K562 (cell line): Measurements from ENCODE around the gene TMEM178A. TPM values are rescaled to one million over a fixed set of nuclear protein-coding genes. Genes with fewer than 3 reads are reported as not detected.

Experiments
- ATAC-seq: fragments of 200-7000 bp; cut with Tn5 transposase; 3 replicates; pipeline ENCODE4 v1.9.1; 2020; ENCODE audit warnings: moderate library complexity
- BruUV-seq: library from RNA; stranded (reverse); fragments of 400-500 nt; replicated peaks from 2 replicates; lab custom pipeline; 2021; lab: Mats Ljungman, UMichigan
- CTCF ChIA-PET: fragments of 300-600 bp; formaldehyde crosslinking; extraction: SDS; loops from one replicate; lab custom pipeline; 2021; ENCODE audit warnings: low intra/inter-chr PET ratio; lab: Yijun Ruan, JAX
- POLR2A ChIA-PET: fragments of 300-600, 350-650 bp; sonication (Branson Sonifier 250); formaldehyde crosslinking; extraction: SDS; loops from one replicate; lab custom pipeline; 2021; ENCODE audit warnings: antibody characterized with exemption, inconsistent platforms; lab: Yijun Ruan, JAX
- DNase-seq, 4 experiments: peaks; one replicate each; pipeline versions ENCODE4 v3.0.0 to v3.0.0-alpha.2; 2011 to 2018; ENCODE audit warnings: low spot score in 3 of 4, mixed read lengths in 3 of 4; ENCODE audit errors: extremely low read depth in 1 of 4
- FAIRE-seq: peaks from 2 replicates; lab custom pipeline; 2011; peaks lifted over from hg19 to GRCh38; lab: Jason Lieb, UNC
- H2AFZ ChIP-seq: 2 replicates; pipeline ENCODE4 v1.6.0; 2011; ENCODE audit warnings: low read depth, low read length, control low read depth, inconsistent platforms
- H3K27ac ChIP-seq: fragments of 200-600 bp; 3 replicates; pipeline ENCODE4 v1.8.0; 2011; ENCODE audit warnings: low read depth, mild to moderate bottlenecking, control low read depth, inconsistent platforms, low read length, moderate library complexity, mixed read lengths; ENCODE audit errors: extremely low read depth
- H3K27me3 ChIP-seq, 2 experiments: fragments of 300-600 bp in 1 of 2; 2 replicates in 1 of 2; 3 replicates in 1 of 2; pipeline versions ENCODE4 v1.6.0 to v1.8.0; 2011; ENCODE audit warnings: inconsistent platforms in 2 of 2, low read length in 2 of 2, mild to moderate bottlenecking in 1 of 2, mixed read lengths in 1 of 2, moderate library complexity in 1 of 2; ENCODE audit not compliant: control insufficient read depth in 2 of 2, insufficient read depth in 2 of 2
- H3K36me3 ChIP-seq: fragments of 300-600 bp; 3 replicates; pipeline ENCODE4 v1.8.0; 2011; ENCODE audit warnings: mild to moderate bottlenecking, low read length, inconsistent platforms; ENCODE audit not compliant: control insufficient read depth, insufficient read depth
- H3K4me1 ChIP-seq, 2 experiments: fragments of 200-600 bp in 1 of 2; replicated peaks in 1 of 2; 2 replicates in 1 of 2; 3 replicates in 1 of 2; pipeline versions ENCODE4 v1.5.1 to v1.8.0; 2011; ENCODE audit warnings: inconsistent platforms in 2 of 2, low read length in 2 of 2, mild to moderate bottlenecking in 1 of 2, mixed read lengths in 1 of 2, moderate library complexity in 1 of 2; ENCODE audit not compliant: control insufficient read depth in 2 of 2, insufficient read depth in 2 of 2
- H3K4me2 ChIP-seq: 2 replicates; pipeline ENCODE4 v1.6.1; 2011; ENCODE audit warnings: low read length, control low read depth, inconsistent platforms, mixed read lengths; ENCODE audit not compliant: insufficient read depth
- H3K4me3 ChIP-seq: fragments of 200-600 bp; sonication (generic), shearing (Covaris generic); 2 replicates; pipeline ENCODE4 v1.5.1; 2016; ENCODE audit warnings: control low read depth, inconsistent platforms
- H3K79me2 ChIP-seq: fragments of 200-600 bp; 3 replicates; pipeline ENCODE4 v1.8.0; 2011; ENCODE audit warnings: low read length, inconsistent platforms; ENCODE audit not compliant: control insufficient read depth, insufficient read depth
- H3K9ac ChIP-seq, 2 experiments: 2 replicates each; pipeline versions ENCODE4 v1.6.0 to v1.6.1; 2011; ENCODE audit warnings: low read depth in 2 of 2, low read length in 2 of 2, control low read depth in 1 of 2, inconsistent platforms in 1 of 2, mild to moderate bottlenecking in 1 of 2, mixed read lengths in 1 of 2; ENCODE audit not compliant: insufficient read depth in 1 of 2
- H3K9me1 ChIP-seq: one replicate; pipeline ENCODE4 v1.6.0; 2011; ENCODE audit warnings: inconsistent platforms, mild to moderate bottlenecking, low read length, moderate library complexity; ENCODE audit not compliant: control insufficient read depth, insufficient read depth
- H3K9me3 ChIP-seq: replicated peaks from 2 replicates; pipeline ENCODE4 v1.5.1; 2011; ENCODE audit warnings: low read depth, low read length, inconsistent platforms; ENCODE audit not compliant: control insufficient read depth, insufficient read depth
- H4K20me1 ChIP-seq: replicated peaks from 2 replicates; pipeline ENCODE4 v1.6.1; 2011; ENCODE audit warnings: low read length, inconsistent platforms, mixed read lengths; ENCODE audit not compliant: control insufficient read depth, insufficient read depth
- HNRNPK ChIP-seq: fragments of 200-400 bp; formaldehyde crosslinking; IDR thresholded peaks from one replicate; pipeline ENCODE4 v1.6.1; 2018; ENCODE audit warnings: mild to moderate bottlenecking, low read depth, low read length; ENCODE audit not compliant: poor library complexity, severe bottlenecking
- PHF8 ChIP-seq: fragments of 200-600 bp; sonication (generic); IDR thresholded peaks from 2 replicates; pipeline ENCODE4 v1.6.1; 2012; ENCODE audit warnings: mixed run types, mild to moderate bottlenecking, inconsistent platforms, low read length, moderate library complexity, borderline replicate concordance
- PRPF4 ChIP-seq: fragments of 200-400 bp; formaldehyde crosslinking; IDR thresholded peaks from one replicate; pipeline ENCODE4 v1.6.1; 2017; ENCODE audit warnings: low read length, low read depth, mild to moderate bottlenecking; ENCODE audit not compliant: insufficient read depth, poor library complexity, severe bottlenecking
- U2AF1 ChIP-seq: fragments of 200-400 bp; formaldehyde crosslinking; optimal IDR thresholded peaks from 2 replicates; pipeline ENCODE3; 2017; ENCODE audit warnings: mild to moderate bottlenecking, low read depth, low read length, moderate library complexity
- ZNF23 ChIP-seq: fragments of 250-450 bp; sonication (Bioruptor Pico); IDR thresholded peaks from 2 replicates; pipeline ENCODE4 v1.4.0; 2020; ENCODE audit warnings: mild to moderate bottlenecking
- ZNF384 ChIP-seq: IDR thresholded peaks from 2 replicates; pipeline ENCODE4 v1.6.1; 2012; ENCODE audit warnings: low read depth, low read length, improper control_type of control experiment
- ZNF41 ChIP-seq: fragments of 250-450 bp; sonication (Bioruptor Pico); conservative IDR thresholded peaks from 2 replicates; pipeline ENCODE4 v1.4.0; 2020; ENCODE audit warnings: mild to moderate bottlenecking
- WGBS: fragments of 100-300 bp; shearing (Covaris generic); methylation state at CpG from one replicate; pipeline ENCODE4 v1.1.6; 2016; ENCODE audit warnings: low coverage, mixed read lengths; ENCODE audit not compliant: insufficient coverage; ENCODE audit errors: missing lambda C conversion rate; 5-methylcytosine and 5-hydroxymethylcytosine counted together
- in situ Hi-C: fragments of 300-500 bp; cut with MboI; formaldehyde crosslinking; loops from 4 replicates; pipeline ENCODE4 v1.15.0; 2018; ENCODE audit warnings: inconsistent platforms, mixed read lengths
- intact Hi-C: fragments of 100-400 bp; cut with micrococcal nuclease; formaldehyde crosslinking; loops from 2 replicates; pipeline ENCODE4 v1.14.2; 2022
- polyA plus RNA-seq, 8 experiments: library from polyadenylated mRNA; depleted of rRNA in 4 of 8; stranded (reverse) in 5 of 8; unstranded in 3 of 8; fragments of >200 nt; fragmentation: Nextera tagmentation in 2 of 8; fragmentation: Illumina TruSeq in 1 of 8; extraction: Ambion mirVana in 2 of 8; extraction: Trizol in 1 of 8; gene quantifications; 2 replicates each; pipeline versions ENCODE4 v1.2.1 to v1.2.3, GENCODE V29; 2011 to 2014; ENCODE audit warnings: inconsistent platforms in 1 of 8, missing spikeins in 1 of 8
- total RNA-seq, 7 experiments: library from RNA; depleted of rRNA in 6 of 7; stranded (reverse); fragments of >200 nt in 6 of 7; fragmentation: Illumina TruSeq in 2 of 7; extraction: Trizol in 2 of 7; gene quantifications; 2 replicates each; pipeline versions ENCODE4 v1.2.1 to v1.2.3, GENCODE V29; 2011 to 2021; ENCODE audit warnings: low replicate concordance in 1 of 7
- TF ChIP-seq, protein P1 (sequence below): fragments of 450-650 bp; formaldehyde crosslinking; IDR thresholded peaks from 2 replicates; pipeline ENCODE4 v1.4.0; 2022; ENCODE audit warnings: missing genetic modification characterization

The TMEM178A gene
- total and polyA plus RNA-seq, 9 of the 15 experiments (the other 6 are each of a cell fraction or from before 2014, with no cell fraction given): 0.04 to 0.17 TPM; not detected in 7

DNA sequence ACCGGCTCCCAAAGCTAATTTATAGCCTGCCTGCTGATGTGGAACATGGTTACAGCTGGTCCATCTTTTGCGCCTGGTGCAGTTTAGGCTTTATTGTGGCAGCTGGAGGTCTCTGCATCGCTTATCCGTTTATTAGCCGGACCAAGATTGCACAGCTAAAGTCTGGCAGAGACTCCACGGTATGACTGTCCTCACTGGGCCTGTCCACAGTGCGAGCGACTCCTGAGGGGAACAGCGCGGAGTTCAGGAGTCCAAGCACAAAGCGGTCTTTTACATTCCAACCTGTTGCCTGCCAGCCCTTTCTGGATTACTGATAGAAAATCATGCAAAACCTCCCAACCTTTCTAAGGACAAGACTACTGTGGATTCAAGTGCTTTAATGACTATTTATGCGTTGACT is 51.4 kb downstream of the TMEM178A start:
- DNase-seq: no peak
- no peaks in the 10 kb centered on the region for H3K4me1 ChIP-seq
- H3K4me3 ChIP-seq: no peak overlapping the region
- no peaks in the 10 kb centered on the region for H3K79me2 ChIP-seq
- H3K4me2 ChIP-seq: no peak overlapping the region
- no TSS peak for BruUV-seq
- in situ Hi-C loops: no loop called here
- no peak for ATAC-seq
- no peak for TF ChIP-seq PRPF4
- TF ChIP-seq HNRNPK: no peak
- TF ChIP-seq, protein P1, sequence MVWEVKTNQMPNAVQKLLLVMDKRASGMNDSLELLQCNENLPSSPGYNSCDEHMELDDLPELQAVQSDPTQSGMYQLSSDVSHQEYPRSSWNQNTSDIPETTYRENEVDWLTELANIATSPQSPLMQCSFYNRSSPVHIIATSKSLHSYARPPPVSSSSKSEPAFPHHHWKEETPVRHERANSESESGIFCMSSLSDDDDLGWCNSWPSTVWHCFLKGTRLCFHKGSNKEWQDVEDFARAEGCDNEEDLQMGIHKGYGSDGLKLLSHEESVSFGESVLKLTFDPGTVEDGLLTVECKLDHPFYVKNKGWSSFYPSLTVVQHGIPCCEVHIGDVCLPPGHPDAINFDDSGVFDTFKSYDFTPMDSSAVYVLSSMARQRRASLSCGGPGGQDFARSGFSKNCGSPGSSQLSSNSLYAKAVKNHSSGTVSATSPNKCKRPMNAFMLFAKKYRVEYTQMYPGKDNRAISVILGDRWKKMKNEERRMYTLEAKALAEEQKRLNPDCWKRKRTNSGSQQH (CRISPR knock-in tag): no peak
- no peak for TF ChIP-seq ZNF41 (CRISPR knock-in tag)
- TF ChIP-seq ZNF23 (CRISPR knock-in tag): no peak
- no peak for TF ChIP-seq ZNF384
- TF ChIP-seq PHF8: no peak
- no peak for TF ChIP-seq U2AF1
- TF ChIP-seq, all 486 proteins: peak for 0
- no peaks in the 10 kb centered on the region for H3K36me3 ChIP-seq
- H3K9me3 ChIP-seq: no peaks in the 10 kb centered on the region
- intact Hi-C loops: no loop called here
- H3K27ac ChIP-seq: no peak overlapping the region
- H3K9ac ChIP-seq: no peak overlapping the region
- H4K20me1 ChIP-seq: no peaks in the 10 kb centered on the region
- ChIA-PET CTCF (no interaction called here), POLR2A (no interaction called here)
- no peak for FAIRE-seq
- peaks cover 9 to 12% of the 10 kb centered on the region in 2 experiments; a peak in 4 of 5 replicates for H3K27me3 ChIP-seq
- no peak overlapping the region for H2AFZ ChIP-seq
- no peaks in the 10 kb centered on the region for H3K9me1 ChIP-seq
- 48% methylated on average over 12 of the region's 12 CpGs for WGBS
